ENCODE results near the gene INHBA.

GRCh38 chr7:41659539-41659938 is 43.4 kb downstream of the INHBA start:
- TF ChIP-seq, protein P1, sequence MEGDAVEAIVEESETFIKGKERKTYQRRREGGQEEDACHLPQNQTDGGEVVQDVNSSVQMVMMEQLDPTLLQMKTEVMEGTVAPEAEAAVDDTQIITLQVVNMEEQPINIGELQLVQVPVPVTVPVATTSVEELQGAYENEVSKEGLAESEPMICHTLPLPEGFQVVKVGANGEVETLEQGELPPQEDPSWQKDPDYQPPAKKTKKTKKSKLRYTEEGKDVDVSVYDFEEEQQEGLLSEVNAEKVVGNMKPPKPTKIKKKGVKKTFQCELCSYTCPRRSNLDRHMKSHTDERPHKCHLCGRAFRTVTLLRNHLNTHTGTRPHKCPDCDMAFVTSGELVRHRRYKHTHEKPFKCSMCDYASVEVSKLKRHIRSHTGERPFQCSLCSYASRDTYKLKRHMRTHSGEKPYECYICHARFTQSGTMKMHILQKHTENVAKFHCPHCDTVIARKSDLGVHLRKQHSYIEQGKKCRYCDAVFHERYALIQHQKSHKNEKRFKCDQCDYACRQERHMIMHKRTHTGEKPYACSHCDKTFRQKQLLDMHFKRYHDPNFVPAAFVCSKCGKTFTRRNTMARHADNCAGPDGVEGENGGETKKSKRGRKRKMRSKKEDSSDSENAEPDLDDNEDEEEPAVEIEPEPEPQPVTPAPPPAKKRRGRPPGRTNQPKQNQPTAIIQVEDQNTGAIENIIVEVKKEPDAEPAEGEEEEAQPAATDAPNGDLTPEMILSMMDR (IDR thresholded peaks at IDR 0.05): no peak
- TF ChIP-seq POLR2AphosphoS5 (IDR thresholded peaks at IDR 0.05) (no peak), POLR2A (IDR thresholded peaks at IDR 0.05) (no peak), EP300 (IDR thresholded peaks at IDR 0.05) (no peak)
